ENCODE data around the gene PYGB.

The PYGB gene

DNA sequence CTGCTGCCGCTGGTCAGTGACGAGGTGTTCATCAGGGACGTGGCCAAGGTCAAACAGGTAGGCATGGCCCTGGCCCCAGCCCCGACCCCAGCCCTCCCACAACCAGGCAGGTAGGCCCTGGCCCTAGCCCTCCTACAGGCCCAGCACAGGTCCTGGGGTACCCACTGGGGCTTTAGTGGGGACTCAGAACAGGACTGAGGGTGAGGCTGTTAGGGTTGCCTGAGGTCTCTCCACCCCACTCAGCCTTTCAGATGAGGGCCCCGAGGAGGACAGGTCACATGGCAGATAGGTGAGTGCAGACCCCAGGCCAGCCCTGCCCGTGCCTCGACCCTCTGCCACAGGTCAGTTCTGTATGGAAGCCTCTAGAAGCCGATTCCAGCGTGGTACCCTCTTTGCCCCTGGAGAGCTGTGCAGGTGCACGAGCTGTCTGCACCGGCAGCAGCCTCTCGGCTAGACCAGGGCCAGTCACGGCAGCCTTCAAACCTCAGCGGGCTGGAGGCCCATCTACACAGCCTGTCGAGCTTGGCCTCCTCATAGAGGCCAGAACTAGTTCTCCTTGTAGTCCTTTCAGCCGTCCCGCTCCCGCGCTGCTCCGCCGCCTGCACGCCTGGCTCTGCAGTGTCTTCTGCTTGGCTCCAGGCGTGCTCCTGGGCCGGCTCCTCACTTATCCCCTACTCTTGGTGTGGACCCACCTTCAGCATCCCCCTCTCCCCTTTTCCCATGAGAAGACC lies 35.5 kb downstream of the PYGB start:
- DNase-seq, result no peak

DNA sequence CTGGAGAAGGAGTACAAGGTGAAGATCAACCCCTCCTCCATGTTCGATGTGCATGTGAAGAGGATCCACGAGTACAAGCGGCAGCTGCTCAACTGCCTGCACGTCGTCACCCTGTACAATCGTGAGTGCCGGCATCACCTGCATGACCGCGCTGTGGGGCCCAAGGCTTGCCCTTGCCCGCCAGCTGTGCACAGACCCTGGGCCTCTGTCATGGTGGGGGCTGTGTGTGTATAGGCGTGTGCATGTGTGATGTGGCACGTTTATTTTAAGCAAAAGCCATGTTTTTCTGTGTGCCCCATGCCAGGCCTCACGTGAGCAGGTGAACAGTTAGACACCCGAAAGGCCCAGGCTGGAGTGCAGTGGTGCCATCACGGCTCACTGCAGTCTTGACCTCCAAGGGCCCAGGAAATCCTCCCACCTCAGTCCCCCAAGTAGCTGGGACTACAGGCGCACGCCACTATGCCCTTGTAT lies 36.3 kb downstream of the PYGB start:
- no peak for DNase-seq

DNA sequence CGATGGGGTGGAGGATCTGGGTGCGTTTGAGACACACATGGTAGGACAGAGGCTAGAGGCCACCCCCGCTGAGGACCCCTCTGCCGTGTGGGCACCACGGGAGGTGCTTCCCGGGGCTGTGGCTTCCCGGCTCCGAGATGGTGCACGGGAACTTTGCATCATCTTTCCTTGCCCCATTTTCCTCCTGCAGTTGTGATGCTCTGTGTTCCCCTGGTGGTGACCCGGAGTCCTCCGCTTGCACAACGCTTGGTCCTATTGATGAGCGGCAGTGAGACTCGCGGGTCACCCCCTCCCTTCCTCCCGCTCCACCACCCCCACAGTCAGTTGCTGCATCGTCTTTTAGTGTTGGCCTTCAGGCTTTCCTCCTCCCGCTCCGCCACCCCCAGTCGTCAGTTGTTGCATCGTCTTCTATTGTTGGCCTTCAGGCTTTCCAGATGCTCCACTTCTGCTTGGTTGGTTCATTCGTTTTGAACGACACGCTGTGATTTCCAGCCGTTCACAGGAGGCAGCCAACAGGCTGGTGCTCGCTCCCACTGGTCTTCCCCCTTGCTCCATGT lies 37.3 kb downstream of the PYGB start:
- no peak for DNase-seq

DNA sequence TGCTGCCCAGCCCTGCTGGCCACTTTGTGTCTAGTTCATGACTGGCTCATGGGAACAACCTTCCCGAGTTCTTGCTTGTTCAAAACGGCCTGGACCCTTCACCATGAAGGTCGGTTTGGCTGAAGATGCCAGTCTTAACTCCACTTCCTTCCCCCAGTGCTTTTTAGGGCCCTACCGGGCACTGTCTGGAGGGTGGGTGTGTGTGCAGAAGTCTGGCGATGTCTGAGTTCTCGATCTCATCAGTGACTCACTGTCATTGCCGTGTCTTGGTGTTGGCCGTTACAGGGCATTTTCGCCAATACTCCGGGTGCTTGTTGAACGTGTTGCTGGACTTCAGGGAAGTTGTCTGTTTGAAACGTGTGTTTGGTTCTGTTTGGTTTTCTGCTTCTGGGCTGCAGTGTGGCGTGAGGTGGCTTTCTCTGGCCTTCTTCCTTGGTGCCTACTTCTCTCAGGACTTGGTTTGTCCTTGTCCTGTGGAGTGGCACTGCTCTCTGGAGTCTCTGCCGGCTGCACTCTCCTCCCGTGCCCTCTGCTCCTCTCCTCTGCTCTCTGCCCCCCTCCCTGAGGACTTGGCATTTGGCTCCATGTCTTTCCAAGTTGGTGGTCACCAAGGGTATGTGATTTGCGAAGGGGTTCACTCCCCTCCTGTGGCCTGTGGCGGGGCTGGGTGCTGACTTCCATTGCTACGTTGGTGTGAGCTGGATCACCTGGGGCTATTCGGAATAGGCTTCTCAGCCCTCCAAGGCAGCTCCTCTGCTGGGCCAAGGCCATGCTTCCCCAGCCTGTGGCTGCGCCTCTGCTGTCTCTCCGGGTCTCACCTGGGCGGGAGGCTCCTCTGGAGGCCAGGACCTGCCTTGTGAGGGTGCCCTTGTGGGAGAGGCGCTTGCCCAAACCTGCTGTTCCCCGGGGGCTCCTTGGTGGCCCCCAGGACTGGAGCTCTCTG lies 38.2 kb downstream of the PYGB start:
- DNase-seq, result no peak

DNA sequence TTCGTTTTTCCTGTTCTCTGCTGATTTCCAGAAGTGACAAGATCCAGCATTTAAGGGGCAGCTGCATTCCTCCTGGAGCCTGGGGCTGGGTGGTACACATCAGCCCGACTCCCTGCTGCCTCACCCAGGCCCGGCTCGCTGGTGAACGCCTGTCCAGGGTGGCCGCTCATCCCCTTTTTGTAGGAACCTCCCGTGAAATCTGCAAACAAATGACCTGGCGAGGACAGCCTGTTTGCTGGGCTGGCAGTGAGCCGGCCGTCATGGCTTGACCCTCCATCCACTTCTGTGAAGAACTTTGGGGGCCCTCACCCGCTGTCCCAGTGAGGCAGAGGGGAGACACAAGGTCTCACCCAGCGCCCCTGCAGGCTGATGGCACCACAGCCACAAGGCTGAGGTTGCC lies 39.0 kb downstream of the PYGB start:
- DNase-seq, result no peak

DNA sequence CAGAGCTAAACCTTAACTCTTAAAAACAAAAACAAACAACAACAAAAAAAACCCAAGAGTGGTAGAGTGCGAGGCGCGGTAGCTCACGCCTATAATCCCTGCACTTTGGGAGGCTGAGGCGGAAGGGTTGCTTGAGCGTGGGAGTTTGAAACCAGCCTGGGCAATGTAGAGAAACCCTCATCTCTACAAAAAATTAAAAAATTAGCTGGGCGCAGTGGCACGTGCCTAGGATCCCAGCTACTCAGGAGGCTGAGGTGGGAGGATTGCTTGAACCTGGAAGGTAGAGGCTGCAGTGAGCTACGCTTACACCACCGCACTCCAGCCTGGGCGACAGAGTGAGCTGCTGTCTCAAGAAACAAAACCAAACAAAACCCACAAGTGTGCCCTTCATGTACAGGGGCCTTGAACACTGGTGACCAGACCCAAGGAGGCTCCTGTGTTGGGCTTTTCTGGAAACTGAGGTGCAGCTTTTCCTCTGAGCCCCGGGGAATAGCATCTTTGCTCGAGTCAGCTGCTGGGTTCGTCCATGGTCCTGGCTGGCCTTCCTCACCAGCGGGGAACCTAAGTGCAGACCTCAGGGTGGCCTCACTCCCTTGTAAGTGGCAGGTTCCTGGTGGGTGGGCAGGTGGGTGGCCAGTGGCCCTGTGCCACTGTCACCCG lies 39.9 kb downstream of the PYGB start:
- DNase-seq, result no peak

DNA sequence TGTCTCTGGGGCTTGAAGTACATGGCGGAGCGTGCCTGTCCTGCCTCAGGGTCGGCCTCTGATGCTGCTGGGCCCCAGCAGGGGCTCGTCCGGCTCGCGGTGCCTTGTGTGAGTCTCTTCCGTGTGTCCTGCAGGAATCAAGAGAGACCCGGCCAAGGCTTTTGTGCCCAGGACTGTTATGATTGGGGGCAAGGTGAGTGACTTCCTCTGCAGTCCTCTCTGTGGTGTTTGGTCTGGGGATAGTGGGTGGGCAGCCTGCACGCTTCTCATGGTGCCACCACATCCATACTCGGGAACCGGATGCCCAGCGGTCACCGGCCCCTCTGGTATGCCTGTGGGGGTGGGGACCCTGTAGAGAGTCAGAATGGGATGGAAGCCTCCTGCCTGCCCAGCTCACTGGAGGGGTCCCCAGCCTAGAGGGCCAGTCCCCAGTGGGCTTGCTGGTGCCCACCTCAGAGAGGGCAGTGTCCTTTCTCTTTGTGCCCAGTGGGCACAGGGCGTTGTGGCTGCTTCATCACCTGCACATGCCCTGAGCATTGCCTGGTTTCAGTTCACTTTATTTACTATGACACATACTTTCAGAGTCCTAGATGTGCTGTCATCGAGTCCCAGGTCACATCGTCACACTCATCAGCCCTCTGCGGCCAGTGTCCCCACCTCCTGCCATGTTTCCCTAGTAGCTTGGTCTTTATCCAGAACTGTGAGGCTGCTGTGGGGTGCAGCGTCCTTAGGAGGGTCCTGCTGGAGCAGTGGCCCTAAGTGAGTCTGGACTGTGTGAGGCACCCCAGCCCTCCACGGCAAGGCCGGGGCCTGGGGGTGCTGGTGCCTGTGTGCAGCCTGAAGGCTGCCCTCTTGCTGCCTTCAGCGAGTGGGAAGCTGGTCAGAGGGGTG lies 40.7 kb downstream of the PYGB start:
- no peak for DNase-seq

DNA sequence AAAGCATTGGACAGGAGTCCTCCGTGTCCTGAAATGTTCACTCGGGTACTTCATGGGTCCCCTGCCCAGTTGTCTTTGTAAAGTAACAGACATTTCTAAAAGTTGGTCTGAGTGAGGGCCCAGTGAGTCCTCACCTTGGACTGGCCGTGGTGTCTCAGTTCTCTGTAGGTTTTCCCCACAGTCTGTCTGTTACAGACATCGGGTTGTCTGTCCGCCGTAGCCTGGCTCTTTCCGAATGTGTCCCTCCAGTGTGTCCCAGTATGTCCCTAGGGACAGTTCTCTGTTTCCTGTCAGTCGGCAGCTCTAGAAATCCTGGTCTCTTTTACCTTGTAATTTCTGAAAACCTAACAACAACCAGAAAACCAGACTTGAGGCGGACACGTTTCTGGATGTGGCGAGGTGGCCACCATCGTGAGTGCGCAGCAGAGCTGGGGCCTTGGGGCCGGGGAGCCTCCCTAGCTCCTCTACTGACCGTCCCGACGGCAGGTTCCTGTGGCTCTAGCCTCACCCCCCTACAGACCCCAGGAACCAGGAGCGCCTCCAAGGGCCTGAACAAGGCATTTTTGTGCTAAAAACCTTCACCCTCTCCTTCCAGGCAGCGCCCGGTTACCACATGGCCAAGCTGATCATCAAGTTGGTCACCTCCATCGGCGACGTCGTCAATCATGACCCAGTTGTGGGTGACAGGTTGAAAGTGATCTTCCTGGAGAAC lies 42.2 kb downstream of the PYGB start:
- DNase-seq, result no peak

DNA sequence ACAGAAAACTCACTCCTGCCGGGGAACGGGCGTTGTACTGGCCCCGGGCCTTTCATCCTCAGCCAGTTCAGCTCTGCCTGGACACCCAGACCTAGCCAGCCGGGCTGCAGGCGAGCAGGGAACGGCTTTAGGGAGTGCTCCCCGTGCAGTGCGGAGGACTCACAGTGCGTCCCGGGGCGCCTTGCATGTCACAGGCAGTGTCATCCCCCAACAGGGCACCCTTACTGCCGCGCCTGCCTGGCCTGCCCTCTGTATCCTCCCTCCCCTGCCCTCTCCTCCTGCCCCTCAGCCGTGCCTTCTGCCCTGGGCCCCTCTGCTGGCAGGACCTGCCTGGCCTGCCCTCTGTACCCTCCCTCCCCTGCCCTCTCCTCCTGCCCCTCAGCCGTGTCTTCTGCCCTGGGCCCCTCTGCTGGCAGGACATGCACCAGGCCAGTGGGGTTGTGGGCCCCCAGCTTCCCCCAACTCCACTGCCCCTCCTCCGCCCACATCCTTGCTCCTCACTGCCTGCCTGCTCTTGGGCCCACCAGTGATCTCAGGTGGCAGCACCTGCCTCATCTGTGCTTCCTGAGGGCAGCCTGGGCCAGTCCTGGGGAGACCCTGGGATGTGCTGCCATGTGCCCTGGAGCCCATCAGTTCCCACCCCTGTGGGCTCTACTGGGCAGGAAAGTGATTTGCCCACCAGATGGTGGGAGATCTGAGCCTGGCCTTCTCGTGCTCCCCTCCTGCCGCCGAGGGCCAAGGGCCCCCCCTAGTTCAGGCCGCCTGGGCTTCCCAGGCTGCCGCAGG lies 43.0 kb downstream of the PYGB start:
- DNase-seq, result no peak

DNA sequence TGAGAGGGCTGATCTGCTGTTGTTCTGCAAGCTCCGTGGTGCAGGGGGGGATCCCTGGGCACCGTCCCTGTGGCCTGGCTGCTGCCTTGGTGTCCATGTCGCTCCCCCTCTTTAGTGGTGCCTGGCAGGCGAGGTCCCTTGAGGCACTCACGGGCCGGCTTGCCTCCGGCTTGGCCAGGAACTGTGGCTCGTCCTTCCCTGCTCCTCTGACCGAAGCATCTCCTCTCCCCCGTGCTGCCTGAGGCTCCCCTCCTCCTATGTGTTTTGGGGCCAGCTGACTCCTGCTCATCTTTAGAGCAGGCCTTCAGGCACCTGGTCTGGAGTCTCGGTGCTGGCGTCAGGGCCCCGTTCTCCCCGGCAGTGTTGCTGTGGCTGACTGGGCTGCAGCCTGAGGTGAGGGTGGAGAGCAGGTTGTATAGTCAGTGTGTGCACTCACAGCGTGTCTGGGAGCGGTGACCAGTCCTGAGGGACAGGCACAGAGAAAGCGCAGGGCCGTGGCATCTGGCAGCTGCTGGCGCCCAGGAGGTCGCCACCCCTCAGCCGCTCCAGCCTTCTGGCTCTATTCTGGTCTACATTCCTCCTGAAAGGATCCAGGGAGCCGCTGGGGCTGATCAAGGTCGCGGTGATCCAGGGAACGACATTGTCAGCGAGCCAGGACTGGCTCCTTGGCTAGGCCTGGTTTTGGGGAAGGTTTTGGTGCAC lies 43.7 kb downstream of the PYGB start:
- DNase-seq, result no peak

DNA sequence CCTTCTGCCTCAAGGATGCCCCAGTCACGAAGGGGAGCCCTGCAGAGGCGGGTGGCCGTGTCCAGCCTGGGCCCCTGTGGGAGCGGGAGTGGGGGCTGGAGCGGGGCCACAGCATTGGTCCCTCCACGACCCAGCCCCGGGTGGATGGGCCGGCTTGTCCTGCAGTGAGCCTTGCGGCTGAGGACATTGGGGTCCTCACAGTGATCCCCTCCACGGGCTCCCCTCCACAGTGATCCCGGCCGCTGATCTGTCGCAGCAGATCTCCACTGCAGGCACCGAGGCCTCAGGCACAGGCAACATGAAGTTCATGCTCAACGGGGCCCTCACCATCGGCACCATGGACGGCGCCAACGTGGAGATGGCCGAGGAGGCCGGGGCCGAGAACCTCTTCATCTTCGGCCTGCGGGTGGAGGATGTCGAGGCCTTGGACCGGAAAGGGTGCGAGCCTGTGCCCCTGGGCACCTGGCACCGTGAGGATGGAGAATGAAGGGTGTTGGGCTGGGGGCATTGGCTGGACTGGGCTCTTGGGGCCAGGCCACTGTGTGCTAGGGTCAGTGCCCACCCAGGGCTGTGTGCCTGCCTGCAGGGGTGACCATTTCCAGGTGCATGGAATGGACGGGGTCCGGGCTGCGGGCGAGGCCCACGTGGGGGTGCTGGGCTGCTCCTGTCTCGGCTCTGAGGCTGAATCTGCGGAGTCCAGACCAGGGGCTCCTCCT lies 44.4 kb downstream of the PYGB start:
- DNase-seq, result no peak

DNA sequence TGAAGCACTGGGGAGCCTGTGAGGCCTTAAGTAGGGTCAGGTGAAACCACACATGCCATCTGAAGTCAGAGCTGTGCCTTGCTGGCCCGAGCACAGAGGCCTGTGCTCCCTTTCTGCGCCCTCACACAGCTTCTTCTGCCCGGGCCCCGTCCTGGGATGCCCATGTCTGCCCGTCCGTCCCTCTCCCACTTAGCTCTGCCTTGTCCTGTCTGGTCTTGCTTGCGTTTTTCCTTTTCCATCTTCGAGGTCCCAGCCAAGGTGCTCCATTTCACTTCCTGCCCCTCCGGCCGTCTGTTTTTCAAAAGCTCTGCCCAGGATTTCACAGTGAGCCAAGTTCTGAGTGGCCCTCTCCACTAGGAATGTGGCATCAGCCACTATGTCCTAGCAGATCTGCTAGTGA lies 45.6 kb downstream of the PYGB start:
- no peak for DNase-seq

DNA sequence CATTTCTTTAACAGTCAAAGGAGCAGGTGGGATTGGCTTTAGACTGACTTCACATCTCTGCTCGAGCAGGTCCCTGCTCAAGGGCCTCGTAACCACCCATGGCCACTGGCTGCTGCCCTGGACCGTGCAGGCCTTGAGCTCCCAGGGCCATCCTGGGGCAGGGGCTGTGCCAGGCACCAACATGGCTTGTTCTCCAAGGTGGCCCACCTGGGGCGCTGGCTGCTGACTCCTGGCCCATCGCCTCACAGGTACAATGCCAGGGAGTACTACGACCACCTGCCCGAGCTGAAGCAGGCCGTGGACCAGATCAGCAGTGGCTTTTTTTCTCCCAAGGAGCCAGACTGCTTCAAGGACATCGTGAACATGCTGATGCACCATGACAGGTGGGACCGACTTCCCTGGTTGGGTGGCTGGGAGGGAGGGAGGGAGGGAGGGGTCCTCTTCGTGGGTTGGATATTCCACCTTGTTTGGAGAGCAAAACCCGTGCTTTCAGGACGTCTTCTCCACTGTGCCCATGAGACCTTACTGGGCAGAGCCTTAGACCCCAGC lies 46.1 kb downstream of the PYGB start:
- no peak for DNase-seq

DNA sequence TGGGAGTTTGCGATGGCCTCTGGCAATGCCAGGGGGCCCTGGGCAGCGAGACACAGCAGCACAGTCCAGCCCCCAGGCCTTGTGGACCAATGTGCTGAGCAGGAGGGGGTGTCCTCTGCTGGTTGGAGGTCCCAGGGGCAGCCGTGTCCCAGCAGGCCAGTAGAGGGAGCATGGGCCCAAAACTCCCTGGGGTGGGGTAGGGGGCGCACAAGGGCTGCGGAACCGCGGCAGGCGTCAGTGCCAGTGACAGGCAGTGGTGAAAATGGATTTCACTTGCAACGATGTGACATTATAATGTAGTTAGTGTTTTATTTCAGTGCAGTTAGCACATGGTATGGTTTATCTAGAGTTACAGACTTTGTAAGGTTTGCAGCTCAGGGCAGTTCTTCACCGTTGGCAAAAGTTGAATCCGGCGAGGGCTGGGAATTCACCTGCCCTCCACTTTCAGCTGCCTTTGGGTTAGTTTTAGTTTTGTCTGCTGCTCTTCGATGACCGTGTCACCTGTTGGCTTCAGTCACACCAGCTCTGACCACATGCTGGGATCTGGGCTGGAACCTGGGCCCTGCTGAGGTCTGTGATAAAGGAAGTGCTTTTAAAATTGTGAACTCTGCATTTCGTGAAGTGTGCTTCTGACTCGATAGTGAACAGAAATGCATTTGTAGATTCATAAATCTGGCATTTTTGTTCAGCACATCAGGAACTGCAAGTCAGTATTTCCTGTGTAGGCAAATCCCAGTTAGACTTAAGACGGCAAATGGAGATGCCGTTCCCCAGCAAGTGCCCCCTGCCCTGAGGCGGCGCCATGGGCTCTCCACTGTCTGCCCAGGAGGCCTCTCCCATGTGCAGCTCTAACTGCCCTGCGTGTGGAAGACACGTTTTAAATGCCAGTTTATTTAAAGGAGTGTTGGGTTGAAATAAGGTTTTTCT lies 46.8 kb downstream of the PYGB start:
- peak; percentile 62 to 74 for DNase-seq

DNA sequence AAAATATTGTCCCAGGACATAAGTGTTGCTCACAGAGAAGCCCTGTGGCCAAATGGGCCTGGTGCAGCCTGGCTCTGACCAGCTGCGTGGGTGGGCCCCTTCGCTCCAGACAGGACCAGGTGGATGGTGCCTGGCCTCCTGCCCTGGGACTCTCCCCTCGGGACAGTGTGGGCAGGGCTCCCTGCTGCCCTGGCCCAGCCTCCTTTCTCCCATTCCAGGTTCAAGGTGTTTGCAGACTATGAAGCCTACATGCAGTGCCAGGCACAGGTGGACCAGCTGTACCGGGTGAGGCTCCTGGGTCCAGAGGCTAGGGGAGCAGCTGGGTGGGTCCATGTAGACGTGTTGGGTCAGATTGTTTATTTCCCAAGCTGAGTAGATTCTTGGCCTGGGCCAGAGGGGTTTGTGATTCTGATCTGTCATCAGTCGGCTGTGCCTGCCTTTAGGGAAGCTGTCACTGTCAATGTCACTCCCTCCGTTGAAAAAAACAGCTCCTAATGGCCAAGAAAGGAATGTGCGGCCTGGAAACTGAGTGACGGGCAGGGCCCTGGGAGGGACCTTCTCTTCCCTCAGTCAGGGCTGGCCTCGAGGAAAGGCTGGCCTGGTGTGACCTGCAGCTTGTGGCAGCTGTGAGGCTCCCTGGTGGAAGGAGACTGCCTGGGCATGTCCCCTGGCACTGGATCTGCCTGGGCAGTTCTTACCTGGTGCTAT lies 47.7 kb downstream of the PYGB start:
- no peak for DNase-seq

DNA sequence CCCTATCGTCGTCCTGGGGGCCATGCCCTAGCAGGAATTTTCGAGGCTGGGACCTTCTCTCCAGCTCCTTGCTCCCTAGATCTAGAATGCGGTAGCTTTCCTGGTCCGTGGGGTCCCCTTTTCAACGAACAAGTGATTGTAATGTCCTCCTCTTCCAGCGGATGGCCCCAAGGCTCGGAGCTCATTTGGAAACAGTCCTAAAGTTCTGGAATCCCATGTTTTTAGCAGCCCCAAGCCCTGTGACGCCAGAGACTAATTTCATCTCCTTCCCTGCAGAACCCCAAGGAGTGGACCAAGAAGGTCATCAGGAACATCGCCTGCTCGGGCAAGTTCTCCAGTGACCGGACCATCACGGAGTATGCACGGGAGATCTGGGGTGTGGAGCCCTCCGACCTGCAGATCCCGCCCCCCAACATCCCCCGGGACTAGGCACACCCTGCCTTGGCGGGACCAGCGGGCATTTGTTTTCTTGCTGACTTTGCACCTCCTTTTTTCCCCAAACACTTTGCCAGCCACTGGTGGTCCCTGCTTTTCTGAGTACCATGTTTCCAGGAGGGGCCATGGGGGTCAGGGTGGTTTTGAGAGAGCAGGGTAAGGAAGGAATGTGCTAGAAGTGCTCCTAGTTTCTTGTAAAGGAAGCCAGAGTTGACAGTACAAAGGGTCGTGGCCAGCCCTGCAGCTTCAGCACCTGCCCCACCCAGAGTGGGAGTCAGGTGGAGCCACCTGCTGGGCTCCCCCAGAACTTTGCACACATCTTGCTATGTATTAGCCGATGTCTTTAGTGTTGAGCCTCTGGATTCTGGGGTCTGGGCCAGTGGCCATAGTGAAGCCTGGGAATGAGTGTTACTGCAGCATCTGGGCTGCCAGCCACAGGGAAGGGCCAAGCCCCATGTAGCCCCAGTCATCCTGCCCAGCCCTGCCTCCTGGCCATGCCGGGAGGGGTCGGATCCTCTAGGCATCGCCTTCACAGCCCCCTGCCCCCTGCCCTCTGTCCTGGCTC lies 48.5 kb downstream of the PYGB start:
- peak; percentile 46 to 51 for DNase-seq

All from SHP77 (cell line).